WTC11 (cell line): ENCODE results near the gene TIMM17B. TPM values are rescaled to one million over a fixed set of nuclear protein-coding genes. Genes with fewer than 3 reads are reported as not detected.
"Not testable (repeated sequence)": the region's sequence is repeated elsewhere in the genome, so short reads cannot be mapped to it uniquely, and the experiment has no call there.

Source experiments
- ATAC-seq: fragments of 200-7000 bp; cut with Tn5 transposase; 2 replicates; pipeline ENCODE4 v1.10.0; 2021; ENCODE audit warnings: mild to moderate bottlenecking, moderate library complexity
- CTCF ChIA-PET: fragments of 300-600 bp; sonication (Branson Sonifier 250); formaldehyde crosslinking; loops from one replicate; lab custom pipeline; 2021; ENCODE audit warnings: antibody characterized with exemption; lab: Charles Lee
- POLR2A ChIA-PET: fragments of 350-600 bp; sonication (Branson Sonifier 250); formaldehyde crosslinking; loops from one replicate; lab custom pipeline; 2021; ENCODE audit warnings: antibody characterized with exemption; lab: Charles Lee
- DNase-seq: peaks from one replicate; pipeline ENCODE4 v3.0.0; 2021; ENCODE audit warnings: low spot score
- H3K27ac Mint-ChIP-seq: 2 replicates; pipeline ENCODE4 v1.8.0; 2021; ENCODE audit warnings: mixed read lengths
- H3K27me3 Mint-ChIP-seq: 2 replicates; pipeline ENCODE4 v1.8.0; 2021; ENCODE audit warnings: low read depth, mild to moderate bottlenecking, moderate library complexity, mixed read lengths
- H3K36me3 Mint-ChIP-seq: 2 replicates; pipeline ENCODE4 v1.8.0; 2021; ENCODE audit warnings: mixed read lengths
- H3K4me1 Mint-ChIP-seq: 2 replicates; pipeline ENCODE4 v1.8.0; 2022; ENCODE audit warnings: mixed read lengths
- H3K4me3 Mint-ChIP-seq: 2 replicates; pipeline ENCODE4 v1.8.0; 2021; ENCODE audit warnings: mild to moderate bottlenecking, moderate library complexity, mixed read lengths
- H3K9me3 Mint-ChIP-seq: 2 replicates; pipeline ENCODE4 v1.8.0; 2021; ENCODE audit warnings: mixed read lengths
- ATF1 ChIP-seq: sonication (generic); formaldehyde crosslinking; IDR thresholded peaks from 2 replicates; pipeline ENCODE4 v1.8.1; 2023; ENCODE audit warnings: mild to moderate bottlenecking, moderate library complexity, missing genetic modification reagents
- CBFB ChIP-seq: sonication (generic); formaldehyde crosslinking; IDR thresholded peaks from 2 replicates; pipeline ENCODE4 v1.8.1; 2022; ENCODE audit warnings: mild to moderate bottlenecking, low read depth, missing genetic modification reagents
- EMX1 ChIP-seq: fragments of 250-450 bp; sonication (Bioruptor Pico); IDR thresholded peaks from 2 replicates; pipeline ENCODE4 v1.8.0; 2021; ENCODE audit warnings: mild to moderate bottlenecking
- FOXK1 ChIP-seq: sonication (generic); formaldehyde crosslinking; IDR thresholded peaks from 2 replicates; pipeline ENCODE4 v1.8.0; 2022; ENCODE audit warnings: mild to moderate bottlenecking, moderate library complexity, missing genetic modification reagents
- FOXP1 ChIP-seq: sonication (generic); formaldehyde crosslinking; IDR thresholded peaks from 2 replicates; pipeline ENCODE4 v1.8.0; 2022; ENCODE audit warnings: missing genetic modification reagents, mild to moderate bottlenecking, moderate library complexity, borderline replicate concordance
- MYBL2 ChIP-seq: sonication (generic); formaldehyde crosslinking; IDR thresholded peaks from 2 replicates; pipeline ENCODE4 v1.8.1; 2023; ENCODE audit warnings: mild to moderate bottlenecking, moderate library complexity, missing genetic modification reagents
- NFATC4 ChIP-seq: fragments of 250-450 bp; sonication (Bioruptor Pico); IDR thresholded peaks from 2 replicates; pipeline ENCODE4 v1.9.0; 2021; ENCODE audit warnings: mild to moderate bottlenecking
- NR3C1 ChIP-seq: sonication (generic); formaldehyde crosslinking; conservative IDR thresholded peaks from 2 replicates; pipeline ENCODE4 v1.8.1; 2023; ENCODE audit warnings: low read depth, mild to moderate bottlenecking, missing genetic modification reagents
- SMAD4 ChIP-seq: sonication (generic); formaldehyde crosslinking; IDR thresholded peaks from 2 replicates; pipeline ENCODE4 v1.8.0; 2022; ENCODE audit warnings: mild to moderate bottlenecking, missing genetic modification reagents
- SOX15 ChIP-seq: fragments of 250-450 bp; sonication (Bioruptor Pico); IDR thresholded peaks from 2 replicates; pipeline ENCODE4 v1.9.0; 2021; ENCODE audit warnings: mild to moderate bottlenecking
- ZNF121 ChIP-seq: sonication (generic); formaldehyde crosslinking; IDR thresholded peaks from 2 replicates; pipeline ENCODE4 v1.8.0; 2023; ENCODE audit warnings: missing genetic modification reagents
- ZNF263 ChIP-seq: sonication (generic); formaldehyde crosslinking; IDR thresholded peaks from 2 replicates; pipeline ENCODE4 v1.8.1; 2022; ENCODE audit warnings: low read depth, mild to moderate bottlenecking, moderate library complexity, missing genetic modification reagents
- ZNF317 ChIP-seq: sonication (generic); formaldehyde crosslinking; IDR thresholded peaks from 2 replicates; pipeline ENCODE4 v1.8.1; 2023; ENCODE audit warnings: low read depth, mild to moderate bottlenecking, moderate library complexity, missing genetic modification reagents, borderline replicate concordance
- total RNA-seq: library from RNA; stranded (reverse); gene quantifications from 3 replicates; pipeline ENCODE4 v1.2.3, GENCODE V29; 2021
- TF ChIP-seq, protein P1 (sequence below): sonication (generic); formaldehyde crosslinking; IDR thresholded peaks from 2 replicates; pipeline ENCODE4 v1.8.0; 2023; ENCODE audit warnings: missing genetic modification reagents
- TF ChIP-seq, protein P2 (sequence below): fragments of 250-450 bp; sonication (Bioruptor Pico); IDR thresholded peaks from 2 replicates; pipeline ENCODE4 v1.9.0; 2021; ENCODE audit warnings: moderate library complexity, mild to moderate bottlenecking, inconsistent platforms, borderline replicate concordance
- TF ChIP-seq, protein P3 (sequence below): sonication (generic); formaldehyde crosslinking; IDR thresholded peaks from 2 replicates; pipeline ENCODE4 v1.8.1; 2022; ENCODE audit warnings: low read depth, missing genetic modification reagents, borderline replicate concordance
- TF ChIP-seq, protein P4 (sequence below): fragments of 250-450 bp; sonication (Bioruptor Pico); IDR thresholded peaks from 2 replicates; pipeline ENCODE4 v1.9.0; 2021; ENCODE audit warnings: mild to moderate bottlenecking
- TF ChIP-seq, protein P5 (sequence below): sonication (generic); formaldehyde crosslinking; conservative IDR thresholded peaks from 2 replicates; pipeline ENCODE4 v1.8.1; 2022; ENCODE audit warnings: mild to moderate bottlenecking, missing genetic modification reagents
- TF ChIP-seq, protein P6 (sequence below): sonication (generic); formaldehyde crosslinking; IDR thresholded peaks from 2 replicates; pipeline ENCODE4 v1.8.1; 2022; ENCODE audit warnings: mild to moderate bottlenecking, missing genetic modification reagents, moderate library complexity, borderline replicate concordance

The TIMM17B gene
- total RNA-seq, 1 experiment from 2014 or later: 99.6 TPM

DNA sequence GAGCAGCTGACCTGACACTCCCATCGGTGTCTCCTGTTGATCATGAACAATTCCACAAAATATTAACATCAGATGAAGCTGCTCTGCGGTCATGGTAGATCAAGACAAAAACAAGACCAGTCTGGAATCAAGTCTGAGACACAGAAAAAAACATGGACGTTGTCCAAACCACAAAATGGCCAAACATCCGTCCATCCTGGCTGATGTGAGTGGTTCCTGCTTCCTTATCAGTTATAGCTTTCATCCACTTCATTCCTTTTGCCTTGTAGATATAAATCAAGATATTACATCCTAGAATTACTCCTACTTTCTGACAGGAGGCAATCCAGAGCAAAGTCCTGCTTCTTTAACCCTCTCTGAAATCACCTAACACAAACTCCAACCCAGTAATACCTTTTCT lies 33.4 kb downstream of the TIMM17B start:
- ChIA-PET CTCF (no interaction called here), POLR2A (no interaction called here)
- Mint-ChIP-seq H3K27ac (no peak overlapping the region), H3K4me3 (no peak overlapping the region), H3K27me3 (peaks cover 4% of the 10 kb centered on the region), H3K9me3 (no peaks in the 10 kb centered on the region), H3K4me1 (peaks cover 7% of the 10 kb centered on the region; the same call in 1 of the 2 replicates), H3K36me3 (no peaks in the 10 kb centered on the region)
- TF ChIP-seq ATF1 (CRISPR knock-in tag): no peak
- TF ChIP-seq, protein P1, sequence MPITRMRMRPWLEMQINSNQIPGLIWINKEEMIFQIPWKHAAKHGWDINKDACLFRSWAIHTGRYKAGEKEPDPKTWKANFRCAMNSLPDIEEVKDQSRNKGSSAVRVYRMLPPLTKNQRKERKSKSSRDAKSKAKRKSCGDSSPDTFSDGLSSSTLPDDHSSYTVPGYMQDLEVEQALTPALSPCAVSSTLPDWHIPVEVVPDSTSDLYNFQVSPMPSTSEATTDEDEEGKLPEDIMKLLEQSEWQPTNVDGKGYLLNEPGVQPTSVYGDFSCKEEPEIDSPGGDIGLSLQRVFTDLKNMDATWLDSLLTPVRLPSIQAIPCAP (CRISPR knock-in tag): no peak
- TF ChIP-seq FOXP1 (CRISPR knock-in tag): no peak
- TF ChIP-seq CBFB (CRISPR knock-in tag): no peak
- no peak for TF ChIP-seq EMX1 (CRISPR knock-in tag)
- TF ChIP-seq ZNF263 (CRISPR knock-in tag): no peak
- TF ChIP-seq MYBL2 (CRISPR knock-in tag): no peak
- TF ChIP-seq SOX15 (CRISPR knock-in tag): no peak
- TF ChIP-seq NFATC4 (CRISPR knock-in tag): no peak
- TF ChIP-seq, protein P2, sequence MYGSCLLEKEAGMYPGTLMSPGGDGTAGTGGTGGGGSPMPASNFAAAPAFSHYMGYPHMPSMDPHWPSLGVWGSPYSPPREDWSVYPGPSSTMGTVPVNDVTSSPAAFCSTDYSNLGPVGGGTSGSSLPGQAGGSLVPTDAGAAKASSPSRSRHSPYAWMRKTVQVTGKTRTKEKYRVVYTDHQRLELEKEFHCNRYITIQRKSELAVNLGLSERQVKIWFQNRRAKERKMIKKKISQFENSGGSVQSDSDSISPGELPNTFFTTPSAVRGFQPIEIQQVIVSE (CRISPR knock-in tag): no peak
- TF ChIP-seq, protein P3, sequence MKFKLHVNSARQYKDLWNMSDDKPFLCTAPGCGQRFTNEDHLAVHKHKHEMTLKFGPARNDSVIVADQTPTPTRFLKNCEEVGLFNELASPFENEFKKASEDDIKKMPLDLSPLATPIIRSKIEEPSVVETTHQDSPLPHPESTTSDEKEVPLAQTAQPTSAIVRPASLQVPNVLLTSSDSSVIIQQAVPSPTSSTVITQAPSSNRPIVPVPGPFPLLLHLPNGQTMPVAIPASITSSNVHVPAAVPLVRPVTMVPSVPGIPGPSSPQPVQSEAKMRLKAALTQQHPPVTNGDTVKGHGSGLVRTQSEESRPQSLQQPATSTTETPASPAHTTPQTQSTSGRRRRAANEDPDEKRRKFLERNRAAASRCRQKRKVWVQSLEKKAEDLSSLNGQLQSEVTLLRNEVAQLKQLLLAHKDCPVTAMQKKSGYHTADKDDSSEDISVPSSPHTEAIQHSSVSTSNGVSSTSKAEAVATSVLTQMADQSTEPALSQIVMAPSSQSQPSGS (CRISPR knock-in tag): no peak
- no peak for TF ChIP-seq ZNF317 (CRISPR knock-in tag)
- TF ChIP-seq, protein P4, sequence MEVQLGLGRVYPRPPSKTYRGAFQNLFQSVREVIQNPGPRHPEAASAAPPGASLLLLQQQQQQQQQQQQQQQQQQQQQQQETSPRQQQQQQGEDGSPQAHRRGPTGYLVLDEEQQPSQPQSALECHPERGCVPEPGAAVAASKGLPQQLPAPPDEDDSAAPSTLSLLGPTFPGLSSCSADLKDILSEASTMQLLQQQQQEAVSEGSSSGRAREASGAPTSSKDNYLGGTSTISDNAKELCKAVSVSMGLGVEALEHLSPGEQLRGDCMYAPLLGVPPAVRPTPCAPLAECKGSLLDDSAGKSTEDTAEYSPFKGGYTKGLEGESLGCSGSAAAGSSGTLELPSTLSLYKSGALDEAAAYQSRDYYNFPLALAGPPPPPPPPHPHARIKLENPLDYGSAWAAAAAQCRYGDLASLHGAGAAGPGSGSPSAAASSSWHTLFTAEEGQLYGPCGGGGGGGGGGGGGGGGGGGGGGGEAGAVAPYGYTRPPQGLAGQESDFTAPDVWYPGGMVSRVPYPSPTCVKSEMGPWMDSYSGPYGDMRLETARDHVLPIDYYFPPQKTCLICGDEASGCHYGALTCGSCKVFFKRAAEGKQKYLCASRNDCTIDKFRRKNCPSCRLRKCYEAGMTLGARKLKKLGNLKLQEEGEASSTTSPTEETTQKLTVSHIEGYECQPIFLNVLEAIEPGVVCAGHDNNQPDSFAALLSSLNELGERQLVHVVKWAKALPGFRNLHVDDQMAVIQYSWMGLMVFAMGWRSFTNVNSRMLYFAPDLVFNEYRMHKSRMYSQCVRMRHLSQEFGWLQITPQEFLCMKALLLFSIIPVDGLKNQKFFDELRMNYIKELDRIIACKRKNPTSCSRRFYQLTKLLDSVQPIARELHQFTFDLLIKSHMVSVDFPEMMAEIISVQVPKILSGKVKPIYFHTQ (CRISPR knock-in tag): no peak
- TF ChIP-seq, protein P5, sequence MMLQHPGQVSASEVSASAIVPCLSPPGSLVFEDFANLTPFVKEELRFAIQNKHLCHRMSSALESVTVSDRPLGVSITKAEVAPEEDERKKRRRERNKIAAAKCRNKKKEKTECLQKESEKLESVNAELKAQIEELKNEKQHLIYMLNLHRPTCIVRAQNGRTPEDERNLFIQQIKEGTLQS: no peak
- TF ChIP-seq ZNF121 (CRISPR knock-in tag): no peak
- ATAC-seq (no peak), DNase-seq (no peak)

DNA sequence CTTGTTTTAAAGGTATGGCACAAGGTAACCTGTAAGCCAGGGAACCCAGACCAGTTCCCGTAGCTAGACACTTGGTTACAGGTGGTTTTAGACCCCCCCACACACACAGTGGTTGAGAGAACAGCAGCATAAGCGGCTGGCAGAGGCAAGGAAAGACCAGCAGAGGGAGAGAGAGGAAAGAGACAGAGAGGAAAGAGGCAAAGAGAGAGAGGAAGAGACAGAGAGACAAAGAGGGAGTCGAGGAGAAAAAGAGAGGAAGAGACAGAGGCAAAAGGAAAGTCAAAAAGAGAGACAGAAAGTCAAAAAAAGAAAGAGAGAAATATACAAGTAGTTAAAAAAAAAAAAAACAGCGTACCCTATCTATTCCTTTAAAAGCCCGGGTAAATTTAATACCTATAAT lies 42.7 kb downstream of the TIMM17B start:
- POLR2A ChIA-PET: no interaction called here
- H3K9me3 Mint-ChIP-seq: peaks cover 22% of the 10 kb centered on the region
- ATAC-seq: no peak

DNA sequence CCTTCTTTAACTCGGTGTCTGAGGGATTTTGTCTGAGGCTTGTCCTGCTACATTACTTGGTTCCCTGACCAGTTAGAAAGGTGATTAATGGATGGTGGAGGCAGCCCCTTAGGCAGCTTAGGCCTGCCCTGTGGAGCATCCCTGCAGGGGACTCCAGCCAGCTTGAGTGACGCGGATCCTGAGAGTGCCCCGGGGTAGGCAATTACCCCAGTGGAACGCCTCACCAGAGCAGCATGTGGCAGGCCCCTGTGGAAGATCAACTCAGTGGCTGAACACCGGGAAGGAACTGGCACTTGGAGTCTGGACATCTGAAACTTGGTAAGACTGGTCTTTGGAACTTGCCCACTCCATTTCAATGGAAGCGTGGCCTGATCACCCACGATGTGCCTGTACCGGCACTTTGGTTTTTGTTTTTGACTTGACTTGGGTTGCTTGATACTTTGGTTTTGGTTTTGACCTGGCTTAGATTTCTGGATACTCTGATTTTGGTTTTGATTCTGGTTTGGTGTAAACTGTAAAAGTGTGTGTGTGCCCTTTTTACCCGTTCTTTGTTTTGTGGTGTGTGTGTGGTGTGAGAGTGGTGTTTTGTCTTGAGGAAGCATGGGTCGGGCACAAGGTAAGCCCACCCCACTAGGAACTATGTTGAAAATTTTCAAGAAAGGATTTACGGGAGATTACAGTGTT lies 43.3 kb downstream of the TIMM17B start:
- not testable (repeated sequence) for H3K27me3 Mint-ChIP-seq, H3K4me1 Mint-ChIP-seq, ATAC-seq, H3K27ac Mint-ChIP-seq, H3K4me3 Mint-ChIP-seq, DNase-seq
- Mint-ChIP-seq H3K36me3 (peaks cover 17% of the 10 kb centered on the region), H3K9me3 (peaks cover 22% of the 10 kb centered on the region)
- ChIA-PET CTCF (interaction anchor here (0.7 kb wide), 1 partner anchor 53 kb away, joined by 3 read pairs; the partner anchor contains the start of gene HDAC6), POLR2A (interaction anchor here (0.6 kb wide), 1 partner anchor 71 kb away, joined by 3 read pairs; no protein-coding TSS in a partner anchor)

More for the DNA sequence above, 42.7 kb downstream of the TIMM17B start:
- peak; percentile 20 for DNase-seq
- peak overlapping the region; percentile 39 for H3K4me3 Mint-ChIP-seq
- H3K27me3 Mint-ChIP-seq: peaks cover 3% of the 10 kb centered on the region
- peaks cover 7% of the 10 kb centered on the region for H3K4me1 Mint-ChIP-seq
- no peak for TF ChIP-seq SMAD4
- no peak for TF ChIP-seq NR3C1 (CRISPR knock-in tag)
- TF ChIP-seq FOXK1 (CRISPR knock-in tag): no peak
- TF ChIP-seq, protein P6, sequence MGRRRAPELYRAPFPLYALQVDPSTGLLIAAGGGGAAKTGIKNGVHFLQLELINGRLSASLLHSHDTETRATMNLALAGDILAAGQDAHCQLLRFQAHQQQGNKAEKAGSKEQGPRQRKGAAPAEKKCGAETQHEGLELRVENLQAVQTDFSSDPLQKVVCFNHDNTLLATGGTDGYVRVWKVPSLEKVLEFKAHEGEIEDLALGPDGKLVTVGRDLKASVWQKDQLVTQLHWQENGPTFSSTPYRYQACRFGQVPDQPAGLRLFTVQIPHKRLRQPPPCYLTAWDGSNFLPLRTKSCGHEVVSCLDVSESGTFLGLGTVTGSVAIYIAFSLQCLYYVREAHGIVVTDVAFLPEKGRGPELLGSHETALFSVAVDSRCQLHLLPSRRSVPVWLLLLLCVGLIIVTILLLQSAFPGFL (CRISPR knock-in tag): no peak
- no peak for TF ChIP-seq FOXP1 (CRISPR knock-in tag)
- peak overlapping the region; percentile 66 for H3K27ac Mint-ChIP-seq
- CTCF ChIA-PET: interaction anchor here (0.7 kb wide), 1 partner anchor 53 kb away, joined by 3 read pairs; the partner anchor contains the start of gene HDAC6
- peaks cover 17% of the 10 kb centered on the region for H3K36me3 Mint-ChIP-seq

DNA sequence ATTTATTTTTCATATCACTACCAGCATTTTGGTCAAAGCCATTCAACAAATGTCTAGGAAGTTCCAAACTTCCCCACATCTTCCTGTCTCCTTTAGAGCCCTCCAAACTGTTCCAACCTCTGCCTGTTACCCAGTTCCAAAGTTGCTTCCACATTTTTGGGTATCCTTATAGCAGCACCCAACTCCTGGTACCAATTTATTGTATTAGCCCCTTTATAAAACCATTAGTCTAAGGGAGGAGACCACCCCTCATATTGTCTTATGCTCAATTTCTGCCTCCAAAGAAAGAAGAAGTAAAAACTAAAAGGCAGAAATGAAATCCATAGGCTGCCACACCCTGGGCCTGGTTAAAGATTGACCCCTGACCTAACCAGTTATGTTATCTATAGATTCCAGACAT lies 44.1 kb downstream of the TIMM17B start:
- H3K4me3 Mint-ChIP-seq, DNase-seq, H3K4me1 Mint-ChIP-seq, ATAC-seq, POLR2A ChIA-PET, H3K27ac Mint-ChIP-seq, CTCF ChIA-PET, H3K27me3 Mint-ChIP-seq: not testable (repeated sequence)
- peaks cover 22% of the 10 kb centered on the region for H3K9me3 Mint-ChIP-seq
- H3K36me3 Mint-ChIP-seq: peaks cover 17% of the 10 kb centered on the region
